Measurements from ENCODE around the gene RASGRP2.
A peak's percentile ranks its signal among the peaks of the same experiment; 100 is the strongest.

Gene RASGRP2

DNA sequence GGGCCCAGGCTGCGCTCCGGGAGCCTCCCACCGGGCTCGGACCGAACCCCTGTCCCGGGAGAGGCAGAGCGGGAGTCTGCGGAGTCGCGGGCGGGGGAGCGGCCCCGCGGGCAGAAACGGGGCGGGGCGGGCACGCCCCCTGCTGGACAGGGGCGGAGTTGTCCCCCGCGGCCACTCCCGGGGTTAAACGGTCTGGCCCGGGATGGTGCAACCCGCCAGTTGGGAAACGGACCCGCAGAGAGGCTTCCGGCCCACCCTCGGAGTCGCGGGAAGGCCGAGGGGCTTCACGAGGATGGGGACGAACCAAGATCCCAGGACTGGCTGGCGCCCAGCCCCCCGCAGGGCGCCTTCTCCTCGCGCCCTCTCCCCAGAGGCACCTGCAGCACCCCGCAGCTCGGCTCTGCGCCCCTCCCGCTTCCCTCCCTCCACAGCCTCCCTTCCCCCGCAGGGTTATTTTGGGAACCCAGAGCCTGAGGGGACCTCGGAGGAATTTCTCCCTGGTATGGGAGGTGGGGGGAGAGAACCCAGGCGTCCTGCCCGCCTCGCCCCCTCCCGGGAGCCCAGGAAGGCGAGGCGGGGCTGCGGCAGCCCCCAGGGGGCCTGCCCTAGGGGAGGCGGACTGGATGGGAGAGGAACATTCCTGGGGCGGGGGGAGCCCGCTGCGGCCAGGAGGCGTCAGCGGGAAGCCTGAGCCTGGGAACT, 902 bp downstream of the RASGRP2 start (continued):
- TF ChIP-seq, protein P1, sequence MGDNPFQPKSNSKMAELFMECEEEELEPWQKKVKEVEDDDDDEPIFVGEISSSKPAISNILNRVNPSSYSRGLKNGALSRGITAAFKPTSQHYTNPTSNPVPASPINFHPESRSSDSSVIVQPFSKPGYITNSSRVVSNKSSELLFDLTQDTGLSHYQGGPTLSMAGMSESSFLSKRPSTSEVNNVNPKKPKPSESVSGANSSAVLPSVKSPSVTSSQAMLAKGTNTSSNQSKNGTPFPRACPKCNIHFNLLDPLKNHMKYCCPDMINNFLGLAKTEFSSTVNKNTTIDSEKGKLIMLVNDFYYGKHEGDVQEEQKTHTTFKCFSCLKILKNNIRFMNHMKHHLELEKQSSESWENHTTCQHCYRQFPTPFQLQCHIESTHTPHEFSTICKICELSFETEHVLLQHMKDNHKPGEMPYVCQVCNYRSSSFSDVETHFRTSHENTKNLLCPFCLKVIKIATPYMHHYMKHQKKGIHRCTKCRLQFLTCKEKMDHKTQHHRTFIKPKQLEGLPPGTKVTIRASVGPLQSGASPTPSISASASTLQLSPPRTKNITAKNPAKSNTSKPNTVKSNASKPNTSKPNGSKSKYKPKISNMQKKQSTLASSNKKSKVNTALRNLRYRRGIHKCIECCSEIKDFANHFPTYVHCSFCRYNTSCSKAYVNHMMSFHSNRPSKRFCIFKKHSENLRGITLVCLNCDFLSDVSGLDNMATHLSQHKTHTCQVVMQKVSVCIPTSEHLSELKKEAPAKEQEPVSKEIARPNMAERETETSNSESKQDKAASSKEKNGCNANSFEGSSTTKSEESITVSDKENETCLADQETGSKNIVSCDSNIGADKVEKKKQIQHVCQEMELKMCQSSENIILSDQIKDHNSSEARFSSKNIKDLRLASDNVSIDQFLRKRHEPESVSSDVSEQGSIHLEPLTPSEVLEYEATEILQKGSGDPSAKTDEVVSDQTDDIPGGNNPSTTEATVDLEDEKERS (tag by site-specific recombination; IDR thresholded peaks at IDR 0.05) = no peak
- no peak for TF ChIP-seq ZNF146 (tag by site-specific recombination; IDR thresholded peaks at IDR 0.05)
- no peak for TF ChIP-seq GLI4 (tag by site-specific recombination; IDR thresholded peaks at IDR 0.05)
- TF ChIP-seq SP2 (tag by site-specific recombination; IDR thresholded peaks at IDR 0.05) = peak; percentile 32
- TF ChIP-seq BCL11A (tag by site-specific recombination; IDR thresholded peaks at IDR 0.05; ENCODE audit: low read depth) = peak; percentile 82; the same call in 1 of the 2 replicates
- peak; percentile 64 for TF ChIP-seq WT1 (tag by site-specific recombination; IDR thresholded peaks at IDR 0.05)
- TF ChIP-seq, protein P2, sequence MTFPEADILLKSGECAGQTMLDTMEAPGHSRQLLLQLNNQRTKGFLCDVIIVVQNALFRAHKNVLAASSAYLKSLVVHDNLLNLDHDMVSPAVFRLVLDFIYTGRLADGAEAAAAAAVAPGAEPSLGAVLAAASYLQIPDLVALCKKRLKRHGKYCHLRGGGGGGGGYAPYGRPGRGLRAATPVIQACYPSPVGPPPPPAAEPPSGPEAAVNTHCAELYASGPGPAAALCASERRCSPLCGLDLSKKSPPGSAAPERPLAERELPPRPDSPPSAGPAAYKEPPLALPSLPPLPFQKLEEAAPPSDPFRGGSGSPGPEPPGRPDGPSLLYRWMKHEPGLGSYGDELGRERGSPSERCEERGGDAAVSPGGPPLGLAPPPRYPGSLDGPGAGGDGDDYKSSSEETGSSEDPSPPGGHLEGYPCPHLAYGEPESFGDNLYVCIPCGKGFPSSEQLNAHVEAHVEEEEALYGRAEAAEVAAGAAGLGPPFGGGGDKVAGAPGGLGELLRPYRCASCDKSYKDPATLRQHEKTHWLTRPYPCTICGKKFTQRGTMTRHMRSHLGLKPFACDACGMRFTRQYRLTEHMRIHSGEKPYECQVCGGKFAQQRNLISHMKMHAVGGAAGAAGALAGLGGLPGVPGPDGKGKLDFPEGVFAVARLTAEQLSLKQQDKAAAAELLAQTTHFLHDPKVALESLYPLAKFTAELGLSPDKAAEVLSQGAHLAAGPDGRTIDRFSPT (tag by site-specific recombination; IDR thresholded peaks at IDR 0.05) = no peak
- TF ChIP-seq, protein P3, sequence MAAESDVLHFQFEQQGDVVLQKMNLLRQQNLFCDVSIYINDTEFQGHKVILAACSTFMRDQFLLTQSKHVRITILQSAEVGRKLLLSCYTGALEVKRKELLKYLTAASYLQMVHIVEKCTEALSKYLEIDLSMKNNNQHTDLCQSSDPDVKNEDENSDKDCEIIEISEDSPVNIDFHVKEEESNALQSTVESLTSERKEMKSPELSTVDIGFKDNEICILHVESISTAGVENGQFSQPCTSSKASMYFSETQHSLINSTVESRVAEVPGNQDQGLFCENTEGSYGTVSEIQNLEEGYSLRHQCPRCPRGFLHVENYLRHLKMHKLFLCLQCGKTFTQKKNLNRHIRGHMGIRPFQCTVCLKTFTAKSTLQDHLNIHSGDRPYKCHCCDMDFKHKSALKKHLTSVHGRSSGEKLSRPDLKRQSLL (tag by site-specific recombination; IDR thresholded peaks at IDR 0.05) = no peak
- no peak for TF ChIP-seq HOXD13 (CRISPR knock-in tag; IDR thresholded peaks at IDR 0.05; ENCODE audit: borderline replicate concordance)
- TF ChIP-seq ZNF184 (tag by site-specific recombination; IDR thresholded peaks at IDR 0.05) = no peak
- TF ChIP-seq ZNF302 (tag by site-specific recombination; IDR thresholded peaks at IDR 0.05; ENCODE audit: low read depth) = no peak
- no peak; the same call in 1 of the 2 replicates for TF ChIP-seq ZBTB7A (tag by site-specific recombination; IDR thresholded peaks at IDR 0.05; ENCODE audit: low read depth)
- no peak for TF ChIP-seq REPIN1 (tag by site-specific recombination; IDR thresholded peaks at IDR 0.05; ENCODE audit: low read depth)
- TF ChIP-seq ZNF354C (tag by site-specific recombination; IDR thresholded peaks at IDR 0.05; ENCODE audit: borderline replicate concordance, low read depth) = no peak
- no peak for TF ChIP-seq ZNF280C (tag by site-specific recombination; IDR thresholded peaks at IDR 0.05)
- no peak for TF ChIP-seq ZFP37 (tag by site-specific recombination; IDR thresholded peaks at IDR 0.05)
- TF ChIP-seq ZBTB8A (tag by site-specific recombination; IDR thresholded peaks at IDR 0.05) = peak; percentile 69
- no peak for TF ChIP-seq ZNF10 (tag by site-specific recombination; IDR thresholded peaks at IDR 0.05)
- TF ChIP-seq ZNF148 (tag by site-specific recombination; IDR thresholded peaks at IDR 0.05; ENCODE audit: borderline replicate concordance) = no peak
- no peak for TF ChIP-seq ZNF221 (tag by site-specific recombination; IDR thresholded peaks at IDR 0.05; ENCODE audit: borderline replicate concordance)
- TF ChIP-seq ZNF777 (tag by site-specific recombination; IDR thresholded peaks at IDR 0.05; ENCODE audit: borderline replicate concordance) = no peak
- no peak for TF ChIP-seq ZNF112 (tag by site-specific recombination; IDR thresholded peaks at IDR 0.05)
- no peak for TF ChIP-seq ZNF776 (tag by site-specific recombination; IDR thresholded peaks at IDR 0.05; ENCODE audit: borderline replicate concordance)
- no peak for TF ChIP-seq ZNF670 (tag by site-specific recombination; IDR thresholded peaks at IDR 0.05; ENCODE audit: low read depth)
- no peak for TF ChIP-seq ZBTB20 (tag by site-specific recombination; IDR thresholded peaks at IDR 0.05)

Measured in HEK293 (cell line).